Iris pigment epithelial cell (primary cell): ENCODE data around the gene PKP4.

Source experiments
- DNase-seq: peaks from one replicate; pipeline ENCODE4 v3.0.0-alpha.2; 2011; ENCODE audit warnings: low read depth

Gene PKP4

DNA sequence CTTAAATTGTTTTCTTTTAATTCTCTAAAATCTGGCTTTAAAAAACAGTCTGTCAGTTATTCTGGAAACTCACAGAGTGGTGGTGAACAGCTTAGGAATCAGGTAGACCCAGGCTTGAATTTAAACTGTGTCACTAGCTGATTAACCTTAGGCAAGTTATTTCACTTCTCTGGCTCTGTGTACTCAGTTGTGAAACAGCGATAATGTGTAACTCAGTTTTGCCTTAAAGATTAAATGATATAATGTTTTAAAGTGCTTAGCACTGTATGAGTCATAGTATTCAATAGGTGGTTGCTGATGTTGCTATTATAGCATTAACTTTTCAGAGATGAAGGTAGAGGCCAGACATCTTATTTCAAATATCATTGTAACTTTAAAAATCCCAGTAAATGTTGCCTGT is 40.7 kb downstream of the PKP4 start:
- DNase-seq, result peak; percentile 72

DNA sequence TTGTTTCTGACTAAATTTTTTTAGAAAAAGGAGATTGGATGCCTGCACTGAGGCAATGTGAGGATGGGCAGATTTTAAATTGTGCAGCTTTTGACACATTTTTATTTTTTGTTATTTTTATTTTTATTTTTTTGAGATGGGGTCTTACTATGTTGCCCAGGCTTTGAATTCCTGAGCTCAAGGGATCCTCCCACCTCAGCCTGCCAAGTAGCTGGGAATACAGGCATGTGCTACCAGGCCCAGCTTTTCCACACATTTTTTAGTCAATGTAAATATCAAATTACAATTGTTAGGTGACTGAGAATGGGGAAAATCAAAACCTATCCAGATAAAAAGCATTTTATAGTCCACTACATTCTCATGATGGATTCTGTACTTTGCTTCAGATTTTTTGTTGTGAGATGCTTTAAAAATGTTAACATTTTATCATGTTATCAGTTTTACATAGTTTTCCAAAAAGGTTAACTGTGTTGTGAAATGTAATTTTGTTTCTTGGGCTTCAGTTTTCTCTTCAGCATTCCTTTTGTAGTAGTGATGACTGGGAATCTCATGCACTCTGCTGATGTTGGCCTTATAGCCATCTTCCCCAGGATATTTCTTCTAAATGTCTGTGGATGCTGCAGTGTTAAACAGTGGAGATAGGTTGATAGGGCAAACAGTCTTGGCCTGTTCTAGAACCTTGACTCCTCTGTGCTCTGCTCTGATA is 41.4 kb downstream of the PKP4 start:
- no peak for DNase-seq

- DNase-seq, result no peak
Measured at GRCh38 chr2:158498749-158499136, 42.0 kb downstream of the PKP4 start.

DNA sequence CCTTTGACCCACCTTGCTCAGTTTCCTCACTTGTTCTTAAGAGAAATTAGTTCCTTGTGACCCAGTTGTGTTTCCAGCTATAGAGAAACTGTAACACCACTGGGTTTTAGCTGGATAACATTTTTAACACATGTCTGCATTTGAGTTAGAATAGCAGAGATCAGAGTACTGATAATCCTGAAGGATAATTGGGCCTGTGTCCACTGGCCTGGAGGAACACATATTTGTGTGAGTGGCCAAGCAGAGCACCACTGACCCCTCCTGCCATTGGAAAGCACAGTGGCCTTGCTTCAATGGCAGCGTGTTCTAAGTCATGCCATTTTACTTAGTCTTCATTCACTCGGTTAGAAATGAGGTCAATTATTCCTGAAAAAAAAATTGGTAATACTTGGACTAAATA is 42.6 kb downstream of the PKP4 start:
- no peak for DNase-seq

DNA sequence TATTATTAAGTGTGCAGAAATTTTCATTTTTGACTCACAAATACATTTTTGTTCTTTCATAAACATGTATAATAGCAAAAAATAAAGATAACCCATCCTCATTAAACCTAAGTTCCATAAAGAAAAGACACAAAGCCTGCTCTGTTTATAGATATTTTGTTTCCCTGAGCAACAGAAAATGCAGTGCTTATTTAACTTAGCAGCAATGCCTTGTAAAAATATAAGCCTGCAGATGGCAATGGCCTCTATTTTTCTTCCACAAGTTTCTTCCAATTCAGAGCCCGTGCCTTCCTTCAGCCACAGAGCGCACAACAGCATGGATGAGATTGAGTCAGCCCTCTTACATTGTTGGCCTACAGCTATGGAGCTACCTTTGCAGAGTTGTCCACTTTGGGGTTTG is 43.6 kb downstream of the PKP4 start:
- no peak for DNase-seq

- no peak for DNase-seq
Measured at GRCh38 chr2:158501301-158501700, 44.5 kb downstream of the PKP4 start.

DNA sequence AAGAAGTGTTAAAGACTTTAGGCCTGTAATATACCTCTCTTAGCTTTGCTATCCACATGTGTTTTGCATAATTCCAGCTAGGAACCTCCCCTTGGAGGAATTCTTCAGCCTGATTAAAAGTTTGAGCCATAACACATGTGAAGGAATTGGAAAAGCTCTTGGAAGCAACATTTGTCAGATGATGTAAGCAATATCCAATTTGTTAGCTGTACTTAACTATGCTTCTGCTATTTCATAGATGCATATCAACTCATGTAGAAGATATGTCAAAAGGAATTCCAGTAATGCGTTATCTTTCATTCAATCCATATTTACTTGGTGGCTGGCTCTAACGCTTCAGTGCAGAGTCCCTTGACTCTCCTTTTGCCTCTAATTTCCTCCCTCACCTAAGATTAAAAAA is 46.2 kb downstream of the PKP4 start:
- peak; percentile 84 for DNase-seq

- no peak for DNase-seq
Measured at GRCh38 chr2:158504088-158504487, 47.3 kb downstream of the PKP4 start.

GRCh38 chr2:158505448-158505934 is 48.7 kb downstream of the PKP4 start:
- no peak for DNase-seq

DNA sequence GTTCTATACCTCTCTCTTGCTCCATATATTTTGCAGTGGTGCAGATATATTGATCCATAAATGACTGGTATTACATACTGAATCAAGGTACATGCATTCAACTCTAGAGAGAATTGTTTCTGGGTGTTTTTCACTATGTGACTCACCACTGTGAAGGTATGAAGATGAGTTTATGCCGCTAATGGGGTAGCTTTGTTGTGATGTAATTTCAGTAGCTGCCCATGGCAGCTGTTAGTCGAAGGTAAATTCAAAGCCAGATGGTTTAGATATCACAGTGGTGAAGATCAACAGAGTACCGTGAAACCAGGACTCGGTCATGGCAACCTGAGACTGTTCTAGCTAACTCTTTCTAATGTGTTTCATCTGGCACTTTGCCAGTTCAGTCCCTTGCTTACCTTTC is 50.4 kb downstream of the PKP4 start:
- DNase-seq, result peak; percentile 40

- no peak for DNase-seq
Measured at GRCh38 chr2:158507679-158508078, 50.9 kb downstream of the PKP4 start.

DNA sequence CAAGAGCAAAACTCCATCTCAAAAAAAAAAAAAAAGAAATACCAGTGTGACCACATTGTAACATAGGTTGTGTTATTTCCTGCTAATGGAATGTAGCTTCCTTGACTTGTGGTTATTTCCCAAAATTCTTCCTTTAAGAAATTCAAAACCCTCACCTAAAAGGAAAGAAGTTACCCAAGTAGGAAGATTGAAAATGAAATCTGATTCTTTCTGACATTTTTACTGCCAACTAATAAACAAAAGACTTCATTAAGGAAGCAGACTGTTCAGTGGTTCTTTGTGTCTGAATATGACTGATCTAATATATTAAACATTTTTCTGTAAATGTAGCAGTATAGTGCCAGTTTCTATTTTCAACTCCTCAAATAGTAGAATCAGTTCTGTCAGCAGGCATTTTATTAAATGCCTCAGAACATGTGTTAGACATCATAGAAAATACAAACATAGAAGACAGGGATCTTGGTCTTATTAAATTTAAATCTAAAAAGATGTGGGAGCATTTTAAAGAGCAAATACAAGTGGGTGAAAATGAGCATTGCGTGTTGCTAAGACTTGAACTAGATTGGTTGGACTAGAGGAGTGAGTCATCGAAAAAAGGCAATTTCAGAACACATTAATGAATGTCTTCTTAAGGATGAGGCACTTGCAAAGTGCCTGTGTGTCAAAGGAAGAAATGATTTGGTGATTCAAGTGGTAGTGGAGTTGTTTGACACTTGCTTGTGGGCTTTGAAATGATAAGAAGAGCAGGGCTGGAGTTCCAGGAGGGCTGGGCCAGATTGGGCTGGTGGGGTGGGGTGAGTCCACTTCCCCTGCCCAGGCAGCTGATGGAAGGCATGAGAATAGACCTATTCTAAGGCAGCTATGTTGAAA is 53.4 kb downstream of the PKP4 start:
- peak; percentile 65 for DNase-seq

DNA sequence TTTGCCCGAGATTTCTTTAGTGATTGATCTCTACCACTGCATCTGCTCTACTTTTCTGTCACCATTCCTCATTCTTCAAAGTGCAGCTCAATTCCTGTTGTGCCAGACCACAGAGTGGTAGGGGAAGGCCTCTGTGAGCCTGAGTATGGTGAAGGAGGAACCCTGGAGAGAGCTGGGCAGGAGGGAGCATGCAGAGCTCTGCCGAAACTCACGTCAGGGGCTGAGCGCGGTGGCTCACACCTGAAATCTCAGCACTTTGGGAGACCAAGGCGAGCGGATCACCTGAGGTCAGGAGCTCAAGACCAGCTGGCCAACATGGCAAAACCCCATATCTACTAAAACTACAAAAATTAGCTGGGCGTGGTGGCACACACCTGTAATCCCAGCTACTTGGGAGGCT is 54.1 kb downstream of the PKP4 start:
- DNase-seq, result no peak

DNA sequence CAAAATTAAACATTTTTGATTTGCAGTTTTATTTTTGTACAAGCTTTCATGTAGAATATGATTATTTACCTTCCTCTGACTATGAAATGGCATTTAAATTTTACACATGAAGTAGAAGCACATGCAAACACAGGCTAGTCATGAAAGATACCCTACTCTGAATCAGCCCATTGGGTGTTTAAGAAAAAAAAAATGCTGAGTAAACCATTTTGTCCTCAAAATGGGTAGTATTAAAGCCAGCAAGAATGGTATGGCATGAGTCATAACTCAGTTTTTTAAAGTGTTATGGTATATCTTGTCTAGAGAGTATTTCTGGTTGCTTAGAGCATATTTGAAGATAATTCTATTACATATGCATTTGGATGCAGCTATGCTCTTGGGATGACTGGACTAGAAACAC is 55.0 kb downstream of the PKP4 start:
- no peak for DNase-seq

DNA sequence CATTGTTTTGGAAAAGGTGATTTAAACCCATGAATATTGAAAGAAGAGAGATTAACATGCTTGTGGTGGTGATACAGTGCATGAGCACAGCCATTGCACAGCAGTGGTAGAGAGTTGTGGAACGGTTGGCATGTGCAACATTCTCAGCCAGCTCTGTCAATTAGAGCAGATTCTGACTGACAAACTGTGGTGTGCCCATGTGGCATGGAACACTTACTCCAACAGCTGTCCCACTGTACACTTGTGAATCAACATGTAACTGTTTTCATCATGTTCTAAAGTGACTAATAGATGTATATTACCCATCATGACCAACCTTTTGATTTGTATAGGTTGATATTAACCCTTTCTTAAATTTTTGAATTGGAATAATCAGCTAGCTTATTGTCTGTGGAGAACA is 55.6 kb downstream of the PKP4 start:
- no peak for DNase-seq

DNA sequence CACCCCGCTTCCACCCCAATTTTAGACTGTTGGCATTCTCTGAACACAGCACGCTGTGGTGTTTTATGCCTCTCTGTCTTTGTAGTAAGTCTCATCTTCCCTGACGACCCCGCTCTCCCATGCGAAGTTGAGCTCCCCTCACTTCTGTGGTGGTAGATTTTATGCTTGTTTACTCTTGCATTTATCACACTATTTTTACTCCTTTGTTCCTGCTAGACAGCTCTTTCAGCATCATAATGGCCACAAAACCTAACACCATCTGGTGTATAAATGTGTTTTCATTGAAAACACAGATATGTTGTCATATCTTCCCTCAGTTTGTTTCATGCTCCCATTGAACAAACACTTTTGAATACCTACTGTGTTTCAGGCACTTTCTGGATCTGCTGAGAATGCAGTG is 57.1 kb downstream of the PKP4 start:
- DNase-seq, result no peak

- DNase-seq, result peak; percentile 81
Measured at GRCh38 chr2:158518084-158518483, 61.3 kb downstream of the PKP4 start.

DNA sequence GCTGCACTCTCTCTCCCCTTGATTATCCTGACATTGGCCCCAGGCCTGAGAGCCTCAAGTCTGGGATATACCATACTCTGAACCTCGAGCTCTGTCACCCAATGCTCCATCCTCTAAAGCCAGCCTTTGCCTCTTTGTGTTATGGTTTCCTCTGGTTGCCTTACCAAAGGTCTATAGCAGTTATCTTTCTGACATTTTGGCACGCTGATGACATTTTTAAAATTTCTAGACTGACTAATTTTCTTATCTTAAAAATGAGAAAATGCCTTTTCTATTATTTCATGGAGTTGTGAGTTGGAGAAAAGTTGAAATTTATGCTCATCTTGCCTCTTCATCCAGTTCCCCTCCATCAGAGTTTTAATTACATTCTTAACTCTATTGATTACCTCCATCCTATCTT is 62.7 kb downstream of the PKP4 start:
- DNase-seq, result no peak

- peak; percentile 69 for DNase-seq
Measured at GRCh38 chr2:158529379-158530259, 72.9 kb downstream of the PKP4 start.

GRCh38 chr2:158530829-158531228 is 74.1 kb downstream of the PKP4 start:
- DNase-seq, result no peak

DNA sequence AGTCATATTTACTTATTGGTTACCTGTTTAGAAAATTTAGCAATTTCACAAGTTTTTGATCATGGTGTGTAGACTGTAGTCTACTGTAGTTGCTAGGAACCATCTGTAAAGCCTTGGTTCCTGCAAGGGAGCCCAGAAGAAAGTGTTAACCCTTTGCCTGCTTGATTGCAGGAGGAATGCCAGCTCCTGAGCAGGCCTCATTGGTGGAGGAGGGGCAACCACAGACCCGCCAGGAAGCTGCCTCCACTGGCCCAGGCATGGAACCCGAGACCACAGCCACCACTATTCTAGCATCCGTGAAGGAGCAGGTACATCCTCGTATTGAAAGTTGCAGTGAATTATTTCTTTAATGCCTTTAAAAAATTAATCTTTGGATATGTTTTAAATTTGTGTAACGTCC is 76.3 kb downstream of the PKP4 start:
- DNase-seq, result no peak
